Measurements from ENCODE around the gene PIM3. TPM values are rescaled to one million over a fixed set of nuclear protein-coding genes. Genes with fewer than 3 reads are reported as not detected.
A peak's percentile ranks its signal among the peaks of the same experiment; 100 is the strongest.

Gene PIM3
- total RNA-seq, 2 experiments from 2014 or later: 202 to 210 TPM

DNA sequence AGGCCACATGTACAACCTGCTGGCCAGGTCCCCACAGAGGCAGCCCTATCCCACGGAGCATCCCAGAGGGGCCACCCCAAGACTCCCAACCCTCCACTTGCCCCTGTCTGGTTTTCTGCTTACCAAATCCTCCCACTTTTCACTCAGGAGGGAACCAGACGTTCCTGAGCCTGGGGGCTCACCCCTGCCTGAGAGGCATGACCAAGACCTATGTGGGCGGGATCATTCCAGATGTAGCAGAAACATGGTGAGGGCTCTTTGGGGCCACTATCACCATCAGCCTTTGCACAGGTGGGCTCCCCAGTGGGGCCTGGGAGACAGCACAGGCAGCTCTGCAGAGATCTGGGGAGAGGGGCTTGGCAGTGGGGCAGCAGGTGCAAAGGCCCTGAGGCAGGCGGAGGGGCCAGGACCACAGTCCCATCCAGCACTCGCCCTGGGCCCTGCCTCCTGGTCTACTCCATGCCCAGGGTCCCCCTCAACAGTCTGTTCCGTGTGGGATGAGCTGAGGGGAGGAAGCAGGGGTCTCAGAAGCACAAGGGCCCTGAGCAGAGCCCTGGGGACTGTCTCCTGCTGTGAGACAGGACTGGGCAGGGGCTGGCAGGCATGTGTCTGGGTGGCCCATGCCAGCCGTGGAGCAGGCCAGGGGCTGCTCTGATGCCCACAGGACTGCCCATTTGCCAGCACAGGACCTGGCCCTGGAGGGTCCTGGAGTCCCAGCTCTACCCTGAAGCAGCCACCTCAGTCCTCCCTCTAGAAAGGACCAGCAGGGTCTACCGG lies 9.4 kb downstream of the PIM3 start:
- peak overlapping the region; percentile 83 for H3K4me3 Mint-ChIP-seq
- CTCF ChIA-PET: no interaction called here
- peaks cover 31% of the 10 kb centered on the region for H3K4me1 Mint-ChIP-seq (ENCODE audit: low read depth)
- no peaks in the 10 kb centered on the region for H3K9me3 Mint-ChIP-seq
- DNase-seq: peak; percentile 23
- no peaks in the 10 kb centered on the region for H3K27me3 Mint-ChIP-seq (ENCODE audit: low read depth)
- intact Hi-C loops (cut with micrococcal nuclease): no loop called here
- H3K36me3 Mint-ChIP-seq (ENCODE audit: low read depth): peaks cover 7% of the 10 kb centered on the region
- peak overlapping the region; percentile 93 for H3K27ac Mint-ChIP-seq

DNA sequence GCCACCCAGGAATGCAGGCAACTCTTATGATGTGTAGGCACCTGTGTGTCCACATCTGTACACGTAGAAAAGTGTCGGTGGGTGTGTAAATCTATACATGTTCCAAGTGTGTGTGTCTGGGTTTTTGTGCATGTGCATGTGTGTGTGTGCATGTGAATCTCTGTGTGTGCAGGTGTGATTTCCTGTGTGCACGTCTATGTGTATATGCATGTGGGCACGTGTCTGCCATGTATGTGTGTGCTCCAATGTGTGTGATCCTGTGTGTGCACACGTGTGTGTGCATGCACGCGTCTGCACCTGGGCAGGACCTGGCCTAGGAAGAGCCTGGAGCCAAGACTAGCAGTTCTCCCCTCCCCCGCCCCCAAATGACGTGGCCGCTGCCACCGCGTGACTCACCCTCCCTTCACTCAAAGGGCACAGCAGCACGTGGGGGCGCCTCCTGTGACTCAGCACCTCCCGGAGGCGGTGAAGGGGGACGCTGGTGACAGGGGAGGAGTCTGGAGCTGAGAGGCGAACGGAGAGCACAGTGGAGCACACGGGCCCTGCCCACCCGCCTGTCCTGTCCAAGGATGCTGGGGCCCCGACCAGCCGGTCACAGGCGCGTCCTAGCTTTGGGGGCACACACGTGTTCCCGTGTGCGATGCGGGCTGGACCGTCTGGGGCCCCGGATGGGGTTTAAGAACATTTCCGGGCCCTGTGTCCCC lies 10.1 kb downstream of the PIM3 start:
- CTCF ChIA-PET: no interaction called here
- Mint-ChIP-seq H3K27ac (peak overlapping the region; percentile 93), H3K9me3 (no peaks in the 10 kb centered on the region), H3K4me1 (ENCODE audit: low read depth) (peaks cover 33% of the 10 kb centered on the region), H3K4me3 (peak overlapping the region; percentile 83), H3K27me3 (ENCODE audit: low read depth) (no peaks in the 10 kb centered on the region), H3K36me3 (ENCODE audit: low read depth) (peaks cover 5% of the 10 kb centered on the region)
- DNase-seq: peak; percentile 99
- intact Hi-C loops (cut with micrococcal nuclease): no loop called here

DNA sequence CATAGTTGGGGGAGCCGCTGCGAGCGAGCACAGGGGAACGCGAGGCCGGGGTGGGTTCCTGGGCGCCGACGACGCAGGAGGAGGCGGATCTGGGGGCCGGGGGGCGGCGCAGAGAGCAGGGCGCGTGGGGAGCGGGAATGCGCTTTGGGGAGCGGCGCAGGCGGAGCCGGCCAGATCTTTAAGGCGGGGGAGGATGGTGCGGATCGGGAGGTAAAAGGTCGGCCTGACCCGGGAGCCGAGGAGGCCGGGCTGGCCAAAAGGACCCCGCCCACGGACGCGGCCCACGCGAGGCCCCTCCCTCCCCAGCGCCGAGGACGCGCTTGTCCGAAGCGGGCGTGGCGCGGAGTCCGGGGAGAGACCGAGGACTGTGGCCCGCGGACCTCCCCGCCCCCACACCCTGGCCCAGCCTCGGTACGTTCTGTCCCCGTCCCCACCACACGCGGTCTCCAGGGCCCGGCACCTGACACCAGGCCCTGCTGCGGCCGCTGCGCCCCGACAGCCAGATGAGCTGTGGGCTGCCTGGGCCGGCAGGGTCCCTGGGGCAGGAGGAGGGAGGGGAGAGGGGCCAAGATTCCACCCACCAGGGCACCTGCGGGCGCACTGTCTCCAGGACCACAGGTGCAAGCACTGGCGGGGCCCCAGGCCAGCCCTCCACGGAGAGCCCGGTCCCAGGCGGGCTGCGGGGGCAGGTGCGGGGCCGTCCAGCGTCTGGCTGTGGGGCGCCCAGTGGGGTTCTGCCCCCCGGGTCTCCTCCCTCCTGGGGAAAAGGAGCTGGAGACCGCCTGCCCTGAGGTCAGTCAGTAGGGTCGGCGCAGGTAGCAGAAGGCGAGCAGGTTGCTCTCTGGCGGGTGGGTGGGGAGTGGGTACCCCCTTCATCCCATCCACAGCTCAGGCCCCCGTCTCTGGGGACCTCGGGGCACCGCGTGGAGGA lies 10.9 kb downstream of the PIM3 start:
- CTCF ChIA-PET: interaction anchor here (0.9 to 1.1 kb wide), 3 partner anchors 9 to 59 kb away, joined by 4 to 5 read pairs (median 5); no protein-coding TSS in a partner anchor
- DNase-seq: peak; percentile 83
- peak overlapping the region; percentile 93 for H3K27ac Mint-ChIP-seq
- H3K27me3 Mint-ChIP-seq (ENCODE audit: low read depth): no peaks in the 10 kb centered on the region
- H3K9me3 Mint-ChIP-seq: no peaks in the 10 kb centered on the region
- H3K4me1 Mint-ChIP-seq (ENCODE audit: low read depth): peaks cover 34% of the 10 kb centered on the region
- intact Hi-C loops (cut with micrococcal nuclease): no loop called here
- peak overlapping the region; percentile 83 for H3K4me3 Mint-ChIP-seq
- H3K36me3 Mint-ChIP-seq (ENCODE audit: low read depth): peaks cover 5% of the 10 kb centered on the region

DNA sequence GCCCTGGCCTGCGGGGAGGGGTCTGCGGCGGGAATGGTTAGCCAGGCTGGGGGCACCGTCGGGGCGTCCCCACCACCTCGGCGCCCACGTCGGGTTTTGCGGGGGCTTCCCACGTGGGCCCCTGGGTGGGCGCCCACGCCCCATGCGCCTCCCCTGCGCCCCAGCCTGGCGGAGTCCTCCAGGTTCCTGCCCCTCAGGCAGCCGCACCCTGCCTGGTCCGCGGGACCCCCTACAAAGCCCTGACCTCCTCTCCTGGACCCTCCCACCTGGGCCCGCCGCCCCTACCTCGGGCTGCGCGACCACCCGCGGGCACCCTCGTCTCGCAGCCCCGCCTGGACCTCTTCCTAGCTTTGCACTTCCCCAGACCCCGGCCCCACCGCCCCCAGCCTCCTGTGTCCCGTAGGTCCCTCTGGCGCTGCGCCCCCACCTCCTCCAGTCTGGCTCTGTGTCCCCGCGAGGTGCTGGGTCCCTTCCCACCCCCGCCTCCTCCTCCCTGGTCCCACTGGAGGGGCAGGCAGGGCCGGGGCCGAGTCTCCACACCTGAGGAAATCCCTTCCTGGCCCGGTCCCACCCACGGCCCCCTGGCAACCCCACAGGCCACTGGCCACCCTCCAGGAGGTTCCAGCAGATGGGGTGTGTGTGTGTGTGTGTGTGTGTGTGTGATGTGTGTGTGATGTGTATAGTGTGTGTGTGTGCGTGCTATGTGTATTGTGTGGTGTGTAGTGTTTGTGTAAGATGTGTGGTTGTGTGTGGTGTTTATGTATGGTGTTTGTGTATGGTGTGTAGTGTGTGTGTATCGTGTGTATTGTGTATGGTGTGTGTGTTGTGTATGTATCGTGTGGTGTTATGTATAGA lies 11.8 kb downstream of the PIM3 start:
- Mint-ChIP-seq H3K4me1 (ENCODE audit: low read depth) (peaks cover 36% of the 10 kb centered on the region), H3K36me3 (ENCODE audit: low read depth) (peaks cover 9% of the 10 kb centered on the region), H3K9me3 (peaks cover 3% of the 10 kb centered on the region), H3K27ac (no peak overlapping the region), H3K27me3 (ENCODE audit: low read depth) (no peaks in the 10 kb centered on the region), H3K4me3 (peak overlapping the region; percentile 83)
- intact Hi-C loops (cut with micrococcal nuclease): no loop called here
- CTCF ChIA-PET: interaction anchor here (0.9 to 1.1 kb wide), 3 partner anchors 10 to 58 kb away, joined by 4 to 5 read pairs (median 5); no protein-coding TSS in a partner anchor
- DNase-seq: peak; percentile 45

DNA sequence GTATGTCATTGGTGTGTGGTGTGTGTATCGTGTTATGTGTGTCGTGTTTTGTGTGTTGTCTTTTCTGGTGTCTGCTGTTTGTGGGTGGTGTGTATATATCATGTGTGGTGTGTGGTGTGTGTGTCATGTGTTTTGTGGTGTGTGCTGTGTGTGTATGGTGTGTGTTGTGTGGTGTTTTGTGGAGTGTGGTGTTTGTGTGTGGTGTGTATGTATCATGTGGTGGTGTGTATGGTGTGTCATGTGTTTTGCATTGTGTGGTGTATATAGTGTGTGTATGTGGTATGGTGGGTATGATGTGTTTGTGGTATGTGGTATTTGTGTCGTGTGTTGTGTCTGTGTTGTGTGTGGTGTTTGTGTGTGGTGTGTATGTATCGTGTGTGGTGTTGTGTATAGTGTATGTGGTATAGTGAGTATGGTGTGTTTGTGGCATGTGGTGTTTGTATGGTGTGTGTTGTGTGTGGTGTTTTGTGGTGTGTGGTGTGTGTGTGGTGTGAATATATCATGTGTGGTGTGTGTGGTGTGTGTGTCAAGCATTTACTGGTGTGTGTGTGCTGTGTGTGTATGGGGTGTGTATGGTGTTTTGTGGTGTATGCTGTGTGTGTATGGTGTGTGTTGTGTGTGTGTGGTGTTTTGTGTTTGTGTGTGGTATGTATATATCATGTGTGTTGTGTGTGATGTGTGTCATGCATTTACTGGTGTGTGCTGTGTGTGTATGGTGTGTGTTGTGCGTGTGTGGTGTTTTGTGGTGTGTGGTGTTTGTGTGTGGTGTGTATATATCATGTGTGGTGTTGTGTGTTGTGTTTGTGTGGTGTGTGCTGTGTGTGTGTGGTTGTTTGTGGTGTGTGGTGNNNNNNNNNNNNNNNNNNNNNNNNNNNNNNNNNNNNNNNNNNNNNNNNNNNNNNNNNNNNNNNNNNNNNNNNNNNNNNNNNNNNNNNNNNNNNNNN lies 12.7 kb downstream of the PIM3 start:
- intact Hi-C loops (cut with micrococcal nuclease): no loop called here
- Mint-ChIP-seq H3K36me3 (ENCODE audit: low read depth) (peaks cover 13% of the 10 kb centered on the region), H3K9me3 (peaks cover 3% of the 10 kb centered on the region), H3K4me3 (no peak overlapping the region), H3K27me3 (ENCODE audit: low read depth) (no peaks in the 10 kb centered on the region), H3K4me1 (ENCODE audit: low read depth) (peaks cover 37% of the 10 kb centered on the region), H3K27ac (no peak overlapping the region)
- CTCF ChIA-PET: no interaction called here
- DNase-seq: peak; percentile 25

DNA sequence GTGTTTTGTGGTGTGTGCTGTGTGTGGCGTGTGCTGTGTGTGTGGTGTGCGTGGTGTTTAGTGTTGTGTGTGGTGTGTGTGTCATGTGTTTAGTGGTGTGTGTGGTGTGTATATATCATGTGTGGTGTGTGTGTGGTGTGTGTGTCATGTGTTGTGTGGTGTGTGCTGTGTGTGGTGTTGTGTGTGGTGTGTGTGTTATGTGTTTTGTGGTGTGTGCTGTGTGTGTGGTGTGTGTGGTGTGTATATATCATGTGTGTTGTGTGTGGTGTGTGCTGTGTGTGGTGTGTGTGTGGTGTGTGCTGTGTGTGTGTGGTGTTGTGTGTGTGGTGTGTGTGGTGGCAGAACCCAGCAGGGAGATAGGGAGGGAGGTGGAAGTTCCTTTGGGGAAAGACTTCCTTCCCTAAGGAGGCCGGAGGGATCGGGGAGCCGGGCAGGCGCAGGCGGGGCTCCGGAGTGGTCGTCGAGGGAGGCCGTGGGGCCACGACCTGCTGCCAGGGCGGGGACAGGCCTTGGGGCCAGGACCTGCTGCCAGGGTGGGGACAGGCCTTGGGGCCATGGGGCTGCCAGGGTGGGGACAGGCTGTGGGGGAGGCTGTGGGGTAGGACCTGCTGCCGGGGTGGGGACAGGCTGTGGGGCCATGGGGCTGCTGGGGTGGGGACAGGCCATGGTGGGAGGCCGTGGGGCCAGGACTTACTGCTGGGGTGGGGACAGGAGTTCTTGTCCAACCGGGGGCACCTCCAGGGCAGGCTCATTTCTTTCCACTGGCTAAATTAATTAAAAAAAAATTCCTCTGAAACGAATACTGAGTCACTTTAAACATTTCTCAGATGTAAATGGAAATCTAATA lies 15.2 kb downstream of the PIM3 start:
- H3K4me1 Mint-ChIP-seq (ENCODE audit: low read depth): peaks cover 38% of the 10 kb centered on the region
- peak overlapping the region; percentile 95 for H3K27ac Mint-ChIP-seq
- peaks cover 18% of the 10 kb centered on the region for H3K9me3 Mint-ChIP-seq
- H3K27me3 Mint-ChIP-seq (ENCODE audit: low read depth): no peaks in the 10 kb centered on the region
- peak; percentile 72 for DNase-seq
- CTCF ChIA-PET: interaction anchor here (1.0 to 2.3 kb wide), 4 partner anchors 9 to 55 kb away, joined by 3 to 6 read pairs (median 4); no protein-coding TSS in a partner anchor
- peaks cover 27% of the 10 kb centered on the region for H3K36me3 Mint-ChIP-seq (ENCODE audit: low read depth)
- intact Hi-C loops (cut with micrococcal nuclease): loop anchor here (2.0 to 5.0 kb wide), 5 partner anchors 15 to 138 kb away; partner anchors contain the start of gene PIM3
- peak overlapping the region; percentile 45 for H3K4me3 Mint-ChIP-seq

DNA sequence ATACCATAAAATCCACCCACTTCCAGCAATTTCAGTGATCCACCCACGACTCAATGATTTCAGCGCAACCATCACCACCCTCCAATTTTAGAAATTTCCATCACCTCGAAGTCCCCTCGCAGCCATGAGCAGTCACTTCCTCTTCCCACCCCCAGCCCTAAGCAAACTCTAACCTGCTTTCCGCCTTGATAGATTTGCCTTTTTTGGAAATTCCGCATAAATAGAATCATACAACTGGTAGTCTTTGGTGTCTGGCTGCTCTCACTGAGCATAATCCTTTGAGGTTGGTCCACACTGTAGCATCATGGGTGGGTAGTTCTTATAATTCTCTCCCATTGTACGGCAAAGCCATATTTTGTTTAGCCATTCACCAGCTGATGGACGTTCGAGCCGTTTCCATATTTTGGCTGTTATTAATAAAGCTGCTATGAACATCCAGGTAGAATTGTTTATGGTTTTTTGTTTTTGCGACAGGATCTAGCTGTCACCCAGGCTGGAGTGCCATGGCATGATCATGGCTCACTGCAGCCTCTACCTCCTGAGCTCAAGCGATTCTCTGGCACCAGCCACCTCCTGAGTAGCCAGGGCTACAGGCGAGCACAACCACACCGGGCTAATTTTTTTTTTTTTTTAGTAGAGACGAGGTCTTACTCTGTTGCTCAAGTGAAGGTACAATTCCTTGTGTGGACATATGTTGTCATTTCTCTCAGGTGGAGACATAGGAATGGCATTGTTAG lies 16.0 kb downstream of the PIM3 start:
- intact Hi-C loops (cut with micrococcal nuclease): loop anchor here (2.0 to 5.0 kb wide), 5 partner anchors 16 to 139 kb away; partner anchors contain the start of gene PIM3
- Mint-ChIP-seq H3K27ac (peak overlapping the region; percentile 95), H3K4me3 (no peak overlapping the region), H3K36me3 (ENCODE audit: low read depth) (peaks cover 27% of the 10 kb centered on the region), H3K9me3 (peaks cover 24% of the 10 kb centered on the region), H3K27me3 (ENCODE audit: low read depth) (no peaks in the 10 kb centered on the region), H3K4me1 (ENCODE audit: low read depth) (peaks cover 38% of the 10 kb centered on the region)
- CTCF ChIA-PET: interaction anchor here (0.7 to 2.3 kb wide), 6 partner anchors 9 to 54 kb away, joined by 3 to 6 read pairs (median 3); no protein-coding TSS in a partner anchor
- peak; percentile 84 for DNase-seq

DNA sequence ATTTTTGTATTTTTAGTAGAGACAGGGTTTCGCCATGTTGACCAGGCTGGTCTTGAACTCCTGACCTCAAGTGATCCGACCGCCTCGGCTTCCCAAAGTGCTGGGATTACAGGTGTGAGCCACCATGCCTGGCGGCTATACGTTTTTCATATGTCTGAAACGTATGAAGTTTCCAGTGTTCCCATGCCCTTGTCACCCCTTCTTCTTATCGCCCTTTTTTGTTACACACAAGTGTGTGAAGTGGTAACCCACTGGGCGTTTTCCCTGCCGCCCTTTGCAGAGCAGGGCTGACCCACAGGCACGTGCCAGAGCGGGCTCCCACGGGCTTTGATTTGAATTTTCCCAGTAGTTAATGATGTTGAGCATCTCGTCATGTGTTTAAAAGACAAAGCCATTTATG lies 17.0 kb downstream of the PIM3 start:
- H3K27ac Mint-ChIP-seq: peak overlapping the region; percentile 65
- H3K4me3 Mint-ChIP-seq: no peak overlapping the region
- peaks cover 25% of the 10 kb centered on the region for H3K9me3 Mint-ChIP-seq
- intact Hi-C loops (cut with micrococcal nuclease): loop anchor here (2.0 to 5.0 kb wide), 5 partner anchors 17 to 140 kb away; partner anchors contain the start of gene PIM3
- peaks cover 27% of the 10 kb centered on the region for H3K36me3 Mint-ChIP-seq (ENCODE audit: low read depth)
- peak; percentile 4 for DNase-seq
- H3K4me1 Mint-ChIP-seq (ENCODE audit: low read depth): peaks cover 40% of the 10 kb centered on the region
- no peaks in the 10 kb centered on the region for H3K27me3 Mint-ChIP-seq (ENCODE audit: low read depth)
- CTCF ChIA-PET: interaction anchor here (1.3 to 2.3 kb wide), 3 partner anchors 15 to 42 kb away, joined by 3 to 6 read pairs (median 3); no protein-coding TSS in a partner anchor

DNA sequence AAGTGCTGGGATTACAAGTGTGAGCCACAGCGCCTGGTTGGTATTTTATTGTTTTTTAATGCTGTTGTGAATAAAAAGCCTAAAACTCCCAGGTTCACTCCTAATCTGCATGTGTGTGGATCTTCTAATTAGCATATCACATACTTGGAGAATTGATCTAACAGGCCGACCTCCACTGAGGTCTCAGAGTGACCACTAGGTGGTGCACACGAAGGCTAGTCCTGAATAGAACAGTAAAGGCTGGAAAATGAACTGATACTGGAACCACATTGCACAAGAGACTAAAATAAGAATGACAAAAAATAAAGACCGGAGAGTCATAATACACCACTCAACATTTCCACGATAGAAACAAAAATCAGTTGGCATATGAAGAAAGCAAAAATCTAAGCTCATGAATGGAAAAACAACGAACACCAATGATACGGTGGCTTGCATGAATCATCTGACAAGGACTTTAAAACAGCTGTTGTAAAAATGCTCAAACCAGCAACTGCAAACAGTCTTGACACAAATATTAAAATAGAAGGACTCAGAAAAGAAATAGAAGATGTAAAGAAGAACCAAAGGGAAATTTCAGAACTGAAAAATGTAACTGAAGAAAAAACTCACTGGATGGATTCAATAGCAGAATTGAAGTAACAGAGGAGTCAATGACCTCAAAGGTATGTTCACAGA lies 19.2 kb downstream of the PIM3 start:
- Mint-ChIP-seq H3K36me3 (ENCODE audit: low read depth) (peaks cover 29% of the 10 kb centered on the region), H3K4me1 (ENCODE audit: low read depth) (peaks cover 47% of the 10 kb centered on the region), H3K9me3 (peaks cover 27% of the 10 kb centered on the region), H3K27me3 (ENCODE audit: low read depth) (peaks cover 2% of the 10 kb centered on the region), H3K4me3 (no peak overlapping the region), H3K27ac (peak overlapping the region; percentile 65)
- intact Hi-C loops (cut with micrococcal nuclease): loop anchor here (2.0 to 5.0 kb wide), 2 partner anchors 13 to 142 kb away; no protein-coding TSS in a partner anchor
- CTCF ChIA-PET: interaction anchor here (0.6 to 1.7 kb wide), 7 partner anchors 13 to 586 kb away, joined by 3 to 10 read pairs (median 6); no protein-coding TSS in a partner anchor
- DNase-seq: peak; percentile 58

All from activated naive CD4-positive, alpha-beta T cell treated with anti-CD3 and anti-CD28 coated beads for 36 hours (primary cell).